Gastrocnemius medialis (tissue), 4 donors: ENCODE measurements around the gene CEP104. TPM values are rescaled to one million over a fixed set of nuclear protein-coding genes. Genes with fewer than 3 reads are reported as not detected.

ENCODE experiments used
- ATAC-seq, 2 donors: fragments of 150-250 bp; one replicate each; pipeline ENCODE4 v1.9.1; 2016
- DNase-seq, 2 donors: peaks; one replicate each; pipeline ENCODE4 v3.0.0-alpha.2; 2019
- H3K27ac ChIP-seq, 4 donors: fragments of 200-600 bp; sonication (generic); 1 replicate in 1 of 4; 2 replicates in 3 of 4; pipeline ENCODE4 v1.5.1; 2016 to 2018; ENCODE audit warnings: mild to moderate bottlenecking in 2 of 4, moderate library complexity in 1 of 4
- H3K27me3 ChIP-seq, 3 donors: fragments of 200-600 bp; sonication (generic) in 2 of 3; 1 replicate in 1 of 3; 2 replicates in 2 of 3; pipeline versions ENCODE4 v1.5.1 to v1.6.0; 2016 to 2019; ENCODE audit warnings: mild to moderate bottlenecking in 1 of 3, moderate library complexity in 1 of 3
- H3K36me3 ChIP-seq, 2 donors: fragments of 200-600 bp; sonication (generic) in 1 of 2; one replicate each; pipeline ENCODE4 v1.5.1; 2017 to 2018
- H3K4me1 ChIP-seq, 2 donors: fragments of 200-600 bp; sonication (generic) in 1 of 2; one replicate each; pipeline ENCODE4 v1.5.1; 2016 to 2017; ENCODE audit warnings: mild to moderate bottlenecking in 2 of 2
- H3K4me3 ChIP-seq, 4 donors: fragments of 200-600 bp; sonication (generic) in 3 of 4; 1 replicate in 1 of 4; 2 replicates in 3 of 4; pipeline ENCODE4 v1.5.1; 2016 to 2019; ENCODE audit warnings: mild to moderate bottlenecking in 2 of 4
- H3K9me3 ChIP-seq, 3 donors: fragments of 200-600 bp; sonication (generic) in 2 of 3; 1 replicate in 1 of 3; 2 replicates in 2 of 3; pipeline ENCODE4 v1.5.1; 2016 to 2019
- CTCF ChIP-seq, 5 experiments: fragments of 450-650 bp in 3 of 5; fragments of 200-600 bp in 2 of 5; sonication (generic) in 2 of 5; IDR thresholded peaks in 4 of 5; conservative IDR thresholded peaks in 1 of 5; 1 replicate in 4 of 5; 2 replicates in 1 of 5; pipeline ENCODE4 v1.5.1; 2016 to 2019; ENCODE audit warnings: antibody characterized with exemption in 5 of 5, mild to moderate bottlenecking in 3 of 5, moderate library complexity in 3 of 5
- POLR2A ChIP-seq, 2 donors: fragments of 450-650 bp; IDR thresholded peaks; one replicate each; pipeline ENCODE4 v1.6.1; 2017; ENCODE audit warnings: antibody characterized with exemption in 2 of 2, mild to moderate bottlenecking in 2 of 2, moderate library complexity in 2 of 2
- in situ Hi-C, 4 donors: fragments of 200-750 bp; cut with MboI; loops; one replicate each; pipeline versions ENCODE4 v1.15.0 to v1.8.0; 2017; ENCODE audit warnings: low sequenced_read_pairs in 4 of 4
- intact Hi-C: fragments of 100-400 bp; cut with DNase I; formaldehyde crosslinking; loops from one replicate; pipeline ENCODE4 v1.15.1; 2023; ENCODE audit warnings: low total_unique reads
- total RNA-seq, 4 donors: library from RNA; depleted of rRNA; stranded (reverse); fragments of >200 nt; gene quantifications; one replicate each; pipeline versions ENCODE4 v1.1.0 to v1.2.3, GENCODE V29; 2016

Gene CEP104
- total RNA-seq, 4 donors from 2014 or later = 16.6 to 39.0 (median 21.9) TPM

- ATAC-seq (no peak), DNase-seq (no peak)
- Histone ChIP-seq H3K9me3 (no peaks in the 10 kb centered on the region), H3K27ac (no peak overlapping the region), H3K4me3 (no peak overlapping the region), H3K27me3 (no peaks in the 10 kb centered on the region), H3K36me3 (peaks cover 3 to 42% of the 10 kb centered on the region in 2 donors), H3K4me1 (peaks cover 10 to 14% of the 10 kb centered on the region in 2 donors)
- TF ChIP-seq POLR2A (IDR thresholded peaks at IDR 0.05) (no peak), CTCF (IDR thresholded peaks at IDR 0.05 in 4 of 5, conservative IDR thresholded peaks at IDR 0.05 in 1 of 5) (no peak)
- intact Hi-C loops = no loop called here
- in situ Hi-C loops = loop anchor here in 1 of 4 donors (25.0 kb wide), 1 partner anchor 104 kb away; the partner anchor contains the start of gene LRRC47
Observed at GRCh38 chr1:3891329-3891865, 34.4 kb upstream of the CEP104 start.

- ATAC-seq (no peak), DNase-seq (no peak)
- TF ChIP-seq POLR2A (IDR thresholded peaks at IDR 0.05) (no peak), CTCF (IDR thresholded peaks at IDR 0.05 in 4 of 5, conservative IDR thresholded peaks at IDR 0.05 in 1 of 5) (no peak)
- H3K9me3 ChIP-seq = no peaks in the 10 kb centered on the region
- intact Hi-C loops = no loop called here
- H3K36me3 ChIP-seq = peaks cover 3 to 50% of the 10 kb centered on the region in 2 donors
- no peaks in the 10 kb centered on the region for H3K27me3 ChIP-seq
- H3K4me1 ChIP-seq = peaks cover 10 to 14% of the 10 kb centered on the region in 2 donors
- H3K27ac ChIP-seq = no peak overlapping the region
- in situ Hi-C loops = loop anchor here in 1 of 4 donors (25.0 kb wide), 1 partner anchor 103 kb away; the partner anchor contains the start of gene LRRC47
- H3K4me3 ChIP-seq = no peak overlapping the region
Observed at GRCh38 chr1:3890389-3891328, 33.6 kb upstream of the CEP104 start.

GRCh38 chr1:3889936-3890335 lies 32.9 kb upstream of the CEP104 start:
- TF ChIP-seq CTCF (IDR thresholded peaks at IDR 0.05 in 4 of 5, conservative IDR thresholded peaks at IDR 0.05 in 1 of 5) = no peak
- no peak for TF ChIP-seq POLR2A (IDR thresholded peaks at IDR 0.05)
- Histone ChIP-seq H3K4me3 (no peak overlapping the region), H3K9me3 (no peaks in the 10 kb centered on the region), H3K27ac (no peak overlapping the region), H3K36me3 (peaks cover 3 to 56% of the 10 kb centered on the region in 2 donors), H3K4me1 (peaks cover 10 to 14% of the 10 kb centered on the region in 2 donors), H3K27me3 (no peaks in the 10 kb centered on the region)
- intact Hi-C loops (no loop called here), in situ Hi-C loops (loop anchor here in 1 of 4 donors (25.0 kb wide), 1 partner anchor 103 kb away; the partner anchor contains the start of gene LRRC47)
- DNase-seq (no peak), ATAC-seq (no peak)

GRCh38 chr1:3888301-3888700 lies 31.3 kb upstream of the CEP104 start:
- H3K36me3 ChIP-seq = peaks cover 3 to 70% of the 10 kb centered on the region in 2 donors
- DNase-seq = no peak

More at GRCh38 chr1:3888301-3888700, 31.3 kb upstream of the CEP104 start:
- ATAC-seq = no peak
- H3K27me3 ChIP-seq = no peaks in the 10 kb centered on the region
- no peak for TF ChIP-seq CTCF (IDR thresholded peaks at IDR 0.05 in 4 of 5, conservative IDR thresholded peaks at IDR 0.05 in 1 of 5)
- no peaks in the 10 kb centered on the region for H3K9me3 ChIP-seq
- peaks cover 8% of the 10 kb centered on the region in 2 donors for H3K4me1 ChIP-seq
- intact Hi-C loops = no loop called here
- no peak overlapping the region for H3K27ac ChIP-seq
- no peak overlapping the region for H3K4me3 ChIP-seq
- in situ Hi-C loops = loop anchor here in 1 of 4 donors (25.0 kb wide), 1 partner anchor 101 kb away; the partner anchor contains the start of gene LRRC47
